ENCODE measurements around the gene TMEM125. TPM values are rescaled to one million over a fixed set of nuclear protein-coding genes. Genes with fewer than 3 reads are reported as not detected.
A peak's percentile ranks its signal among the peaks of the same experiment; 100 is the strongest.

The TMEM125 gene
- total RNA-seq, 3 donors from 2014 or later: 31.9 to 71.6 (median 40.6) TPM

DNA sequence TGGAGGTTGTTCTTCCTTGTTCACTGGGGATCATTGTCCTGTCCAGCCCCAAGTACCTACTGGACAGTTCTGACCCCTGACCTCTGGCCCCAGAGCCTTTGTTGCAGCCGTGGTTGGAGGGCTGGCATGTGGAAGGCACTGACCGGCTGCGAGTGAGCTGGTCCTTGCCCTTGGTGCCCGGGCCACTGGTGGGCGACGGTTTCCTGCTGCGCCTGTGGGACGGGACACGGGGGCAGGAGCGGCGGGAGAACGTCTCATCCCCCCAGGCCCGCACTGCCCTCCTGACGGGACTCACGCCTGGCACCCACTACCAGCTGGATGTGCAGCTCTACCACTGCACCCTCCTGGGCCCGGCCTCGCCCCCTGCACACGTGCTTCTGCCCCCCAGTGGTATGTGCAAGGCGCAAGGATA, 42.4 kb downstream of the TMEM125 start:
- DNase-seq (peak in 1 of 3 donors; percentile 48), ATAC-seq (no peak)
- Histone ChIP-seq H3K4me3 (no peak overlapping the region), H3K9me3 (no peaks in the 10 kb centered on the region), H3K4me1 (ENCODE audit: low read depth) (peaks cover 6% of the 10 kb centered on the region), H3K36me3 (ENCODE audit: low read depth) (no peaks in the 10 kb centered on the region)
- TF ChIP-seq, protein P1, sequence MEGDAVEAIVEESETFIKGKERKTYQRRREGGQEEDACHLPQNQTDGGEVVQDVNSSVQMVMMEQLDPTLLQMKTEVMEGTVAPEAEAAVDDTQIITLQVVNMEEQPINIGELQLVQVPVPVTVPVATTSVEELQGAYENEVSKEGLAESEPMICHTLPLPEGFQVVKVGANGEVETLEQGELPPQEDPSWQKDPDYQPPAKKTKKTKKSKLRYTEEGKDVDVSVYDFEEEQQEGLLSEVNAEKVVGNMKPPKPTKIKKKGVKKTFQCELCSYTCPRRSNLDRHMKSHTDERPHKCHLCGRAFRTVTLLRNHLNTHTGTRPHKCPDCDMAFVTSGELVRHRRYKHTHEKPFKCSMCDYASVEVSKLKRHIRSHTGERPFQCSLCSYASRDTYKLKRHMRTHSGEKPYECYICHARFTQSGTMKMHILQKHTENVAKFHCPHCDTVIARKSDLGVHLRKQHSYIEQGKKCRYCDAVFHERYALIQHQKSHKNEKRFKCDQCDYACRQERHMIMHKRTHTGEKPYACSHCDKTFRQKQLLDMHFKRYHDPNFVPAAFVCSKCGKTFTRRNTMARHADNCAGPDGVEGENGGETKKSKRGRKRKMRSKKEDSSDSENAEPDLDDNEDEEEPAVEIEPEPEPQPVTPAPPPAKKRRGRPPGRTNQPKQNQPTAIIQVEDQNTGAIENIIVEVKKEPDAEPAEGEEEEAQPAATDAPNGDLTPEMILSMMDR (IDR thresholded peaks at IDR 0.05): no peak
- intact Hi-C loops (cut with DNase I, micrococcal nuclease): no loop called here

DNA sequence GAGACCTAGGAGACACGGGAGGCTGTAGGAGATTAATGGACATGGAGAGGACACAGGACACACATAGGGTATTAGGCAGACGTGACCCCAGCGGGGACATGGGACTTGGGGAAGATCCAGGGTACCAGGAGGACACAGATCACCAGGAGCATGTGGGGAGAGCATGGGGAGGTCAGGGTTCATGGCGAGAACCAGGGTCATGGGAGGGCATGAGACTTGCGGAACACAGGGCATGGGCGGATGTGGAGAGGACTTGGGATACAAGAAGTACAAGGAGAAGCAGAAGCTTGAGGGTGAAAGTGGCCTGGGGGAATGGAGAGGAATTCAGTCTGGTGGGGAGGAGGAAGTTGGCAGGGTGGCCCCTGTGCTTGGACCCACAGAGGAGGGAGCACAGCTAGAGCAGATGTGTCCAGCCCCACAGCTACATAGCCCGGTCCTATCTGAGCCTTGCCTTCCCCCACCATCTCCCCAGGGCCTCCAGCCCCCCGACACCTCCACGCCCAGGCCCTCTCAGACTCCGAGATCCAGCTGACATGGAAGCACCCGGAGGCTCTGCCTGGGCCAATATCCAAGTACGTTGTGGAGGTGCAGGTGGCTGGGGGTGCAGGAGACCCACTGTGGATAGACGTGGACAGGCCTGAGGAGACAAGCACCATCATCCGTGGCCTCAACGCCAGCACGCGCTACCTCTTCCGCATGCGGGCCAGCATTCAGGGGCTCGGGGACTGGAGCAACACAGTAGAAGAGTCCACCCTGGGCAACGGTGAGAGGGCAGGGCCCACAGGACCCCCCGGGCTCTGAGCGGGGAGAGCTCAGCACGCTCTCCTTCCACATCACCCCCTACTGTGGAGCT, 43.1 kb downstream of the TMEM125 start:
- no peak for ATAC-seq
- intact Hi-C loops (cut with DNase I, micrococcal nuclease): no loop called here
- TF ChIP-seq, protein P1 (IDR thresholded peaks at IDR 0.05): no peak
- no peaks in the 10 kb centered on the region for H3K9me3 ChIP-seq
- DNase-seq: peak in 1 of 3 donors; percentile 44
- no peaks in the 10 kb centered on the region for H3K36me3 ChIP-seq (ENCODE audit: low read depth)
- H3K4me1 ChIP-seq (ENCODE audit: low read depth): peaks cover 6% of the 10 kb centered on the region
- no peak overlapping the region for H3K4me3 ChIP-seq

DNA sequence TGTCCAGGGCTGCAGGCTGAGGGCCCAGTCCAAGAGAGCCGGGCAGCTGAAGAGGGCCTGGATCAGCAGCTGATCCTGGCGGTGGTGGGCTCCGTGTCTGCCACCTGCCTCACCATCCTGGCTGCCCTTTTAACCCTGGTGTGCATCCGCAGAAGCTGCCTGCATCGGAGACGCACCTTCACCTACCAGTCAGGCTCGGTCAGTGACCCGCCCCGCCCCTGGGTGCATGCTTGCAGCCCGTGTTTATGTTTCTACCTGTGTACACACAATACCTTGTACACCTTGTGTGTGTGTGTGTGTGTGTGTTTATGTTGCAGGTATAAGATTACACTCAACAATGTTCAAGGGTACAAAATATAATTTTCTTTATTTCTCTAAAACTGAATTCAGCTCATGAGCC, 44.0 kb downstream of the TMEM125 start:
- ATAC-seq: peak; percentile 78

DNA sequence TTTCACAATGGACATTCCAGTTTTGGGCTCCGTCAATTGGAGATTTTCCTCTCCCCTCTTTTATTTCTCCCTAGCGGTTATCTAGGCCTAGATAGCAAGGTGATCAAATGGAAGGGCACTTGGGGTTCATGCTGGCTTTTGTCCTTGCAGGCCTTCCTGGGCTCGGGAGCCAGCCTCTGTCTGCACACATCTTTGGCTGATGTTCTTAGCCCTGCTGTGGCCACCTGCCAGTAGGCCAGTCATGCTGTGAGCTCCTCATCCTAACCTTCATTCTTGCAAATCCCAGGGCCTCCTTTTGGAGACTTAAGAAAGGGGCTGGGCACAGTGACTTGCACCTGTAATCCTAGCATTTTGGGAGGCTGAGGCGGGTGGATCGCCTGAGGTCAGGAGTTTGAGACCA, 44.5 kb downstream of the TMEM125 start:
- no peaks in the 10 kb centered on the region for H3K9me3 ChIP-seq

More for the DNA sequence above, 44.0 kb downstream of the TMEM125 start:
- H3K4me3 ChIP-seq: no peak overlapping the region
- peak; percentile 69 to 86 (median 84) for DNase-seq
- no peaks in the 10 kb centered on the region for H3K9me3 ChIP-seq
- H3K4me1 ChIP-seq (ENCODE audit: low read depth): peaks cover 6% of the 10 kb centered on the region
- no peaks in the 10 kb centered on the region for H3K36me3 ChIP-seq (ENCODE audit: low read depth)
- TF ChIP-seq, protein P1 (IDR thresholded peaks at IDR 0.05): no peak
- intact Hi-C loops (cut with DNase I, micrococcal nuclease): no loop called here

DNA sequence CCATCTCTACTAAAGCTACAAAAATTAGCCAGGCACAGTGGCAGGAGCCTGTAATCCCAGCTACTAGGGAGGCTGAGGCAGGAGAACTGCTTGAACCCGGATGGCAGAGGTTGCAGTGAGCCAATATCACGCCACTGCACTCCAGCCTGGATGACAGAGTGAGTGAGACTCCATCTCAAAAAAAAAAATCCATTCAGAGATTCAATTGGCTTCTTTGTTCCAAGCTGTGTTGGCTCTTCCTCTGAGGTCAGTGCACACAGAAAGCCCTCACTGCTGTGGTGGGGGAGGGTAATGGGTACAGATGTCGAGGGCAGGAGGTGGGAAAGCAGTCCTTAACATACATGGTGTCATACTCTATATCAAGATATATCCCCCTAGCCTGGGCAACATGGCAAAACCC, 45.7 kb downstream of the TMEM125 start:
- ATAC-seq: no peak
- intact Hi-C loops (cut with DNase I, micrococcal nuclease): no loop called here
- Histone ChIP-seq H3K9me3 (no peaks in the 10 kb centered on the region), H3K4me1 (ENCODE audit: low read depth) (peaks cover 6% of the 10 kb centered on the region), H3K36me3 (ENCODE audit: low read depth) (no peaks in the 10 kb centered on the region), H3K4me3 (no peak overlapping the region)
- TF ChIP-seq, protein P1 (IDR thresholded peaks at IDR 0.05): no peak
- no peak for DNase-seq

More for the DNA sequence above, 44.5 kb downstream of the TMEM125 start:
- no peak overlapping the region for H3K4me3 ChIP-seq
- intact Hi-C loops (cut with DNase I, micrococcal nuclease): no loop called here
- no peak for ATAC-seq
- H3K36me3 ChIP-seq (ENCODE audit: low read depth): no peaks in the 10 kb centered on the region
- peak in 1 of 3 donors; percentile 8 for DNase-seq
- TF ChIP-seq, protein P1 (IDR thresholded peaks at IDR 0.05): no peak
- peaks cover 6% of the 10 kb centered on the region for H3K4me1 ChIP-seq (ENCODE audit: low read depth)

All from mucosa of descending colon (tissue), 3 donors.